NOMO-1 (cell line): ENCODE results near the gene AWAT2.

Experiments used
- DNase-seq, 2 experiments: peaks; one replicate each; lab custom pipeline; 2025; ENCODE audit not compliant: unreplicated experiment in 2 of 2; lab: John Stamatoyannopoulos, UW

AWAT2 gene, protein sequence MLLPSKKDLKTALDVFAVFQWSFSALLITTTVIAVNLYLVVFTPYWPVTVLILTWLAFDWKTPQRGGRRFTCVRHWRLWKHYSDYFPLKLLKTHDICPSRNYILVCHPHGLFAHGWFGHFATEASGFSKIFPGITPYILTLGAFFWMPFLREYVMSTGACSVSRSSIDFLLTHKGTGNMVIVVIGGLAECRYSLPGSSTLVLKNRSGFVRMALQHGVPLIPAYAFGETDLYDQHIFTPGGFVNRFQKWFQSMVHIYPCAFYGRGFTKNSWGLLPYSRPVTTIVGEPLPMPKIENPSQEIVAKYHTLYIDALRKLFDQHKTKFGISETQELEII

DNA sequence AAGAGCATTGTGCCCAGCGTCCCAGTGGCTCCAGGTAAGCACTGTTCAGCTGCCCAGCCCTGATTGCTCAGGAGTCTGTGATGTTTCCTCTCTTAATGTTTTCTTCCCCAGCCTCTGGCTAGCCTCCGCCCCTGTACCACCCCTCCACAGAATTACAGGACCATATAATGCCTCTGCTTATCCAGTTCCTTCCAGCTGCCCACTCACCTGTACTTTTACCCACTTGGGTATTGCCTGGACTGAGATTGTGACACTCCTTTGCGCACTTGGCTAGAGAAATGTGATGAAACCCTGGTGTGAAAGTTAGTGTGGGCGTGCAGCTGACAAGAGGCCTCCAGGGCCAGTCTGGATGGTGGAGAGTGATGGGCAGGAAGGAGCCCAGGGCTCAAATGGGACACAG, at the start of gene AWAT2:
Gene AWAT2, minus strand, starts transcription at position 14 of the 400 bp plus-strand sequence. Its CDS starts 6 bp downstream, at position 8.
- DNase-seq: no peak

DNA sequence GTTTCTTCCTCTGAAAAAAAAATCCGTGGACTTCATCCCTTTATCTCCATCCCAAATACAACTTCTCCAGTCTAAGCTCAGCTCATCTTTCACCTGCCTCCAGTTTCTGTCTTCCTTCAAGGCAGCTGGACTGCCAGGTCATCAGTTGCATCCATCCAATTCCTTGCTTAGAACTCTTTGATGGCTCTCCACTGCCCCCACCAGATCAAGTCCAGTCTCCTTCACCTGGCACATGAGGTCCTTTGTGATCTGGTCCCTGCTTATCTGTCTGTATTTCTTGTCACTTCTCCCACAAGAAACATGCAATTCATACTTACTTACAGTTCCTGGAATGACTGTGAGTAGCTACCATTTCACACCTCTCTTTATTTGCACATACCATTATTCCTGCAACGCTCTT, 46.3 kb upstream of the AWAT2 start:
- DNase-seq: no peak

DNA sequence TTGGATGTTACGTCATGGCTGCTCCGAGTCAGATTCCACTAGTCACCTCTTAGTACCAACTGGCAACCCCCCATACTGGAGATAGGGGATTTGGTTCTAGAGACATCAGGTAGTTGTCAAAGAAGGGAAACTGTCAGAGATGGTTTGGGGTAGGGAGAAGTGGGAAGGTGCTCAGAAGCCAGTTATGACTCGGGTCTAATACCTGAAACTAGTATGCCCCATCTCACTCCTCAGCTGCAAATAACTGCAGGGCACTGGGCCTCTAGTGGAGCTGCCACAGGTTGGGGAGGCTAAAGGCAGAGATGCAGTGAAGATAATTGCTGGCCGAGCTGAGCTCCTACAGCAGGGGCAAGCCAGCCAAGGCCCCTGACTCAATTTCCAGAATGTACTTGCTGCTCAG, 42.5 kb upstream of the AWAT2 start:
- no peak for DNase-seq

DNA sequence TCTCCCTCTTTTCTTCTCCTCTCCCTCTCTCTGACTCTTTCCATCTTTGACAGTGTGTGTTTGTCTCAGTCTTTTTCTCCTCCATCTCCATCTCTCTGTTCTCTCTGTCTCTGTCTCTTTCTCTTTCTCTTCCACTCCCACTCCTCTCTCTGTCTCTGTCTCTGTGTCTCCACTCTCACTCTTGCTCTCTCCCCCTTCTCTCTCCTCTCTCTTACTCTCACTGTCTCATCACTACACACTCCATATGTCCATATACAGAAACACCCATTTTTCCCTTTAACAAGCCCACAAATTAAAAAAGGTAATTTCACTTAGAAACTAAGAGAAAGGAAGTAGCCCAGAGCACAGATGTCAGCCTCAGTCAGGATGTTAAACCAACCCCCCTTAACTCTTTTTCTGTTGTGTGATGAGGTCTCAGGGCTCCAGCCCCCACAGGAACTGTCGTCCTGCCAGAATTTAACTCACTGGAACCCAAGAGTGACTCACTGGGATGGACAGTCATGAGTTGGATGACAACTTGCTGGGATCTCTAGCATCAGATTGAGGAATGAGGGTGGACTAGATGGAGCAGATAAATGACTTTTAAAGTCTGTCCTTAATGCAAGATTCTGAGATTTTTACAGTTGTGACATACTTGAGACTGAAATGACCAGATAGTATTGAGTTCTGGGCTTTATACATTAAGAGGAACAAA, 40.0 kb upstream of the AWAT2 start:
- DNase-seq: no peak

DNA sequence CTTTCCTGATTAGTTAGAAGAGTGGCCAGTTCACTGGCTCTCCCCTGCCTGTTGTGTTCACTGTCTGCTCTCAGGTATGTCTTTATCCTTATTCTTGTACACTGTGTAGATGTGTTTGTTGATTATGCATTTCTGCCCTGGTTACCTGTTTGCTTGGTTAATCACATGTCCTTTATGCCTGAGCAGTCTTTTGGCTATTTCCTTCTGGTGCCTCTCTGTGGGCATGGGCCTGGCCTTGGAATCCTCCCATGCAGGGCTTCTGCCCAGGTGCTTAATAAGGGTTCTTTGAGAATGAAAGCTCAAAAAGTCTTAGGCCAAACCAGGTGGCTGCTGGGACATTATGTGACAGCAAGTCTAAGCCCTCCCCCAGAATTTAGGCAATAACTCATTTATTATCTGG, 39.0 kb upstream of the AWAT2 start:
- DNase-seq: no peak

DNA sequence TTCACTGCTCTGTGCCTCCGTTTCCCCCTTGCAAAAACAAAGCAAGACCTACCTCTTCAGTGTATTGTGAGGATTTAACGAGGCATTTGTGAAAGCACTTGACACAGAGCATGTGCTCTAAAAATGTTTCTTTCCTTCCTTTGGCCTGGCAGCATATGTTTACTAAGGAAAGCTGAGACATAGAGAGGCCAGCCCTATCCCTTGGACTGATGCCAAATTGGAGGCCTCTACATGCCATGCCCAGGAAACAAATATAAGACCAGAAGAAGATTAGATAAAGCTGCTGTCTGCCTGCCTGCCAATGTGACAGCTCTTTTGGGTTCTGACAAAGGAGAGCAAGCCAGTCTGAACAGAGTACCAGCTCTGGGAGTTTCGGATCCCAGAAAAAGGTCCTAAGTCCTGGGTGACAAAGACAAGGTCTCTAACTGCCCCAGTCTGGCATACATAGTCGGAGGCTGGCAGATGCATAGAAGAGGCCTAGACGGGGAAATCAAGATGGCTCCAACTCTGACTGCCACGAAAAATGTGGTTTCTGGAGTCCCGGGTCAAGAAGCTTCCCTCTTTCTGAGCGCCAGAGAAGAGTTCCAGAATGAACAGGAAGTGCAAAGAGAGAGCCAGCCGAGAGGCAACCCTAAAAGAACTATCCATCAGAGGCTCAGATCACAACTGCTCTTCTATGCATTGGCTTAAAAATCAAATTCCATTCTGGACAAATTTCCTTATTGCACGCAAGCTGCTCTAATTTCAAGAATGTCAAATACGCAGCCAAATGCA, 38.3 kb upstream of the AWAT2 start:
- no peak for DNase-seq

DNA sequence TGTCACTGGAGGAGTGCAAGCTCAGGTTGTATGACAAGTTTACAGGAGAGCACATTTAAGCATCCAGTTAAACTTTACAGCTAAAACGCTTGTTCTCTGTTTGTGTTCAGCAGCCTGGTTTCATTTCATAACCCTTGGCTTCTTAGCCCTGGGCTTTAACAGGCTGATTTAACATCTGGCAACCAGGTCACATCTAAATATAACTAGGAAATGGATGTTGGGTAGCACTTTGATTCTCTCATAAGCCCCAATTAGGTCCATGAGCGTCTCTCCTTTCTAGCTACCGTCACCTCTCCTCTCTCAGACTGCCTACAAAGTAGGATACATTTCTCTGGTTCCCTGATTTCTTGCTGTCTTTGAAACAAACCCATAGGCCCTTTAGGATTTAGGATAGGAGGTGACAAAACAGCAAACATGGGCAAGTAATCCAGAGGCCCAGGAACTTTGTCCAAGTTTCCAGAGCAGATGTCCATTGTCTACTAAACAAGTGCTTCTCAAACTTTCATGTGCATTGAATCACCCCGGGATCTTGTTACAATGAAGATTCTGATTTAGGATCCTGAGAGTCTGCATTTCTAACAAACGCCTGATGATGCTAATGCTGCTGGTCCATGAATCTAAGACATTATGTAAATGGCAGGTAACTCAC, 35.0 kb upstream of the AWAT2 start:
- no peak for DNase-seq

DNA sequence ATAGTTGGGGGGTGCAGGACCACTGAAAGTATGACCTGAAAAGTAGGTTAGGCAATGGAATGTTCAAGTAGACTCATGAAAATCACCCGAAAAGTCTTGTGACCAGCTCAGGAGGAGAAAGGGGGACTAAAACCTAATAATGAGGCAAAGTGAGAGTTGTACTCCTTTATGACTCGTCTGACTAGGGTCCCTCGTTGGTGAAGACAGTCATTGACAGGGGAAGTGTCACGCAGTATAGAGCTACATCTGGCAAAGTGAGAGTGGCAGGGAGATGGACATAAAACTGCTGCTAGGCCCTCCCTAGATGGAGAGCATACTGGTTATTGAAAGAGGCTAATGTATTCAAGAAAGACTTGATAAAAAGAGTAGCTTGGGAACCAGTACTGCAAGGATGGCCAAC, 33.0 kb upstream of the AWAT2 start:
- DNase-seq: no peak

DNA sequence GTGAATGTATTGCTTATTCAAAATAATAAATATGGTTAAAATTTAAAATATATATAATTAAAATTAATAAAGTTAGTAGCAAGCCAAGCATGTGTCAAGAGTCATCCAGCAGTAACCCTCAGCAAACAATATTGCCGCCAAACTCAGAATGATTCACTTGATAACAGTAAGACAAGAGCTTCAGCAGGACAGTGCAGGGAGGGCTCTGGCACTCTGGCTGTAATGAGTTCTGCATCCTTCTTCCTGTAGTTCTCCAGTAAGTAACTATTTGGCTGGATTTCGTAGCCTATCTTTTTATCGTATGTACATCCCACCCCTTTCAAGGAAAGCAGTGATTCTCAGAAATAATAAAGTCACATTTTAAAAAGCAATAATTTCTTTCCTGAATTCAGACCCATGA, 30.1 kb upstream of the AWAT2 start:
- no peak for DNase-seq

DNA sequence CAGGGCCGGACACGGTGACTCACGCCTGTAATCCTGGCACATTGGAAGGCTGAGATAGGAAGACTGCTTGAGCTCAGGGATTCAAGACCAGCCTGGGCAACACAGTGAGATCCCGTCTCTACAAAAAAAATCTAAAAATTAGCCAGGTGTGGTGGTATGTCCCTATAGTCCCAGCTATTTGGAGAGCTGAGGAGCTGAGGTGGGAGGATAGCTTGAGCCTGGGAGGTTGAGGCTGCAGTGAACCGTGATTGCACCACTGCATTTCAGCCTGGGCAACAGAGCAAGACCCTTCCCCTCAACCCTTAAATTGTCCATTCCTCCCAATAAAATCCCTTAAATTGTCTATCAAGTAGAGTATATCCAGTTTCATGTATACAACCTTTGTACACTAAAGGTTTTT, 29.6 kb upstream of the AWAT2 start:
- DNase-seq: no peak

DNA sequence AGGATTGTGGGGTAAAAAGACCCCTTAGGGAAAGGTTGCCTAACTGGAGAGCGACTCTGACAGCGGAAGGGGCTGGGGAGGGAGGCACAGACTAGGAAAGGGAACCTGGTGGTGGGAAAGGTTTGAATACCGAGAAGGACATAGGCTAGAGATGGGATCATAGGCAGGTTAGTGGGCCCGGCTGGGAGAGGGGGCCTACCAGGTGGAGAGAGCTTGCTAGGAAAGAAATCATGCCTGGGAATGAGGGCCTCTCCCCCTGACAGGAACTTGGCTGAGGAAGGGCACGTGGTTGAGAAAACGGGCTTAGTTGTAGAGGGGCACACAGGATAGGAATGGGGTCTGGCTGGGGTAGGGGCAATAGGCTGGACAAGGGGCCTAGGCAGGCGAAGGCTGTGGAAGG, 16.9 kb upstream of the AWAT2 start:
- no peak for DNase-seq

DNA sequence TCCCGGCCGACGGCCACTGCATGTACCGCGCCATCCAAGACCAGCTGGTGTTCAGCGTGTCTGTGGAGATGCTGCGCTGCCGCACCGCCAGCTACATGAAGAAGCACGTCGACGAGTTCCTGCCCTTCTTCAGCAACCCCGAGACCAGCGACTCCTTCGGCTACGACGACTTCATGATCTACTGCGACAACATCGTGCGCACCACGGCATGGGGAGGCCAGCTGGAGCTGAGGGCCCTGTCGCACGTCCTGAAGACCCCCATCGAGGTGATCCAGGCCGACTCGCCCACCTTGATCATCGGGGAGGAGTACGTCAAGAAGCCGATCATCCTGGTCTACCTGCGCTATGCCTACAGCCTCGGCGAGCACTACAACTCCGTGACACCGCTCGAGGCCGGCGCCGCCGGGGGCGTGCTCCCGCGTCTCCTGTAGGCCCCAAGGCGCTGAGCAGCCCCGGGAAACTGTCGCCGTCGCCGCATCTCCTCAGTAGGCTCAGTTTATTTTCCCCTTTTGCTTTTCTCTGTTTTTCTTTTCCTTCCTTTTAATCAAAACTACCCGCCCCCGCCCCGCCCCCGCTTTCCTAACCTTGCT, 13.3 kb upstream of the AWAT2 start:
- no peak for DNase-seq

DNA sequence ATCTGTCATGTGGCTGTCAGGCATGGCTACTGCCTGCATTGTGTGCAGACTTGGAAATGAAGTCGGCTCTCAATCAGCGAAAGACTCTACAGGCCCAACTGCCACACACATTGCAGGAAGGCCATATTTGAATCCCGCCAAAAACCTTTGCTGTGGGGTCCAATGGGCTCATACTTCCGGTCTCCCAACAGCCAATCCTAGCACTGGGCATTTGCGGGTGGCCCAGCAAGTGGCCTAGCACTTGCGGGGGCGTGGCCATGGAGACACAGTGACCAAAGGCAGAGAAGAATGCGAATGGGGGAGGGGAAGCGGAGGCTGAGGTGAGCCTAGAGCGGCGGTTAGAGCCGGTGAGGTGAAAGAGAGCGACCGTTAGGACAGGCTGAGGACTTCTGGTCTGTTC, 12.3 kb upstream of the AWAT2 start, which contains the start of gene OTUD6A:
Gene OTUD6A, plus strand, starts transcription at position 382 of the 400 bp plus-strand sequence. CDS start 68 bp downstream, outside the sequence.
- no peak for DNase-seq

DNA sequence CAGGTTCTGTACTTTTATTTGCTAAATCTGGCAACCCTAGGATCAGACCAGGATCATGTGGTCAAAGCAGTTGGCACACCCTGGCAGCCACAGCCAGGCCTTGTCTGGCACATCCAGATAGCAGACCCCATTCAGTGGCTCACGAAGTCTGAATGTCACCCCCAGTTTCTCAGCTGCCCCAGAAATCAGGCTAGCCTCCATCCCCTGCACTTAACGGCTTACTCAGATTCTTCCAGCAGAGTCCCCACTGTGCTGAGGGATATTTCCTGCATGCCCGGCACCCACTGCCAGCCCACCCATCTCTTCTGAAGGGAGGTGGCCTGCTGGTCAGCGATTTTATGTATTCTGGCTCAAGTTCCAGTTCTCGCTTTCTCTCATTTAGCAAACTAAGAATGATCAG, 4.7 kb upstream of the AWAT2 start:
- DNase-seq: no peak

DNA sequence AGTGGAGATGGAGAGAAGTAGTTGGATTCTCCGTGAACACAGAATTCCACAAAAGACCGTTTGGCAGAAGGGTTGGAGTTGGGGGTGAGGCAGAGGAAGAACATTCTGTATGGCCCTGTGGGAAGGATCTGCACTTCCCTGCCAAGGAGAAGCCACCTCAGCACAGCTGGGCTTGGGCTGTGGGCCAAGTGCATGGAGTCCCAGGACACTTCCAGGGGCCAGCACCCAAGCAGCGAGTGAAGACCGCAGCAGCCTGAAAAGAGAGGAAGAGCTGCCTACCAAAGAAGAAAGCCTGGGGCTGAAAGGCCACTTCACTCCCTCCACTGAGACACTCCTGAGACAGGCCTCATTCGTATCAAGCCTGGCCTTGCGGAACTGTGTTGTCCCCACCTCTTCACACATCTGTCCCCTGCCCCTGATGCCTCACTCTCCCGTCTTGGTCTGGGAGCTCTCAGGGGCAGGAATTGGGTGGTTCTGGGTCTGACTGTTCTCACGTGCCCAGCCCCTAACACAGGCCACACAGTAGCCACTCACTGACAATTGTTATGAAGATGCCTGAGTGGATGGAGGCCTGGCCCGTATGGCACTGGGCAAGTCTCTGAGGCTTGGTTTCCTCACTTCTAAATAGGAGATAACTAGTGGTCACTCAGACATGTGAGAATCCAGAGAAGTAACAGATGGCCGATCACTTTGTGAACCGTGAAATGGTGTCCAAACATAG, 3.3 kb upstream of the AWAT2 start:
- no peak for DNase-seq

DNA sequence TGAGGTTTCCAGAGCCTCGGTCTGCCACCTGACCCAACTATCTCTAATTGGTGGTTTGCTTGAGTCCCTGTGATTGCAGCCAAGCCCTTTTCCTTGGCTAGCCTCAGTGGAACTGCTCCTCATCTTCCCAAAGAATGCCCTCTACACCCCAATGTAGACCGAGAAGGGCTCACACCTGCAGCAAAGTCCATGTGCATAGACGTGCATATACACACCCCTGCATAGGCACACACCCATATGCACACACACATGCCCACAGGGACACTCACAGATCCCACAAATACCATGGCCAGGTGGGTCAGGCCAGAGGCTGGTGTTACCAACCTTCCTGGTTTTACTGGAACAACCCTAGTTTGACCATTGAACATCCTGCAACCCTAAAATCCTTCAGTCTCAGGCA, 332 bp downstream of the AWAT2 start:
- DNase-seq: no peak

DNA sequence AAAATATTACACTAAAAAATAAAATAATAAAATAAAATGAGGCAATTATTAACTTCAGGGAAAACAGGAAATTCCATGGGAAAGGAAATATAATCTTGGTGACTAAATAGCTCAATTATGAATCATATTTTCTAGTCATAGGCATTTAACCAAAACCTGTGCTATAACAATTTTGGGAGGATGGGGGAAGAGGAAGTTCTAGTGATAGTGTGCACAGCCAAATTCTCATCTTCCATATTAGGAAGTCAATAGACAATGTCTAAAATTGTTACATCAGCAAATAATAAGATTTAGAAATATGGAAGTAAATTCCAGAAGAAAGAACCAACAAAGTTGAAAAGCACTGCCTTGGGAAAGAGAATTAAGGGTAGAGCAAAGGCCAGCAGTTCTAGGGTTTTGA, 2.8 kb downstream of the AWAT2 start:
- no peak for DNase-seq

DNA sequence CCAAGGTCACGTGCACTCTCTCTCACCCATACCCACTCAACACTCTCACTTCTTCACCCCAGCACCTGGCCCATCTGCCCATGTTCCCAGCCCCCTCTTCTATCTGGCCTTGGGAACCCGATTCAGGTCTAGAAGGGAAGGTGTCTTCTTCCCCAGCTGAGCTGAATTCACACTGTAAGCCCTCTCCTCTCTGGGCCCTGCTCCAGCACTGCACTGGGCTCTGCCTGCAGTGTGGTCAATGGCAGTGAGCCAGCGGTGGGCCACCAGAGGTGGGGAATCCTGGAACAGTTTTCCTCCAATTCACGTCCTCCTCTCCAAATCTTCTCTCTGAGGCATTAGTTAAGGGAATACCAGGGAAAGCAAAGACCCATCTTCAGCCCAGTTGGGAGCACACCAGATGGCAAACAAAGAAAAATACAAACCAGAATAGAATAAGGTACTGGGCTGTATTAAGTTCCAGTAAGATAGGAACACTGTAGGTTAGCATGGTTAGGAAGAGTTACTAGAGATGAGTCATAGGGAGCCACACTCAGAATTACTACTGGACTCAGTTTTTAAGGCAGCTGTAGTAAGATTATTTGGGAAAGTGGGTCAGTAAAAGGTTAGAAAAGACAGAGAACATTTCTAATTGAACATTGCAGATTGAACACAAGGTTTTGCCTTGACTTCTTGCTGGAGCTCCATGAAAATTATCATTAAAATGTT, 5.0 kb downstream of the AWAT2 start:
- DNase-seq: no peak

DNA sequence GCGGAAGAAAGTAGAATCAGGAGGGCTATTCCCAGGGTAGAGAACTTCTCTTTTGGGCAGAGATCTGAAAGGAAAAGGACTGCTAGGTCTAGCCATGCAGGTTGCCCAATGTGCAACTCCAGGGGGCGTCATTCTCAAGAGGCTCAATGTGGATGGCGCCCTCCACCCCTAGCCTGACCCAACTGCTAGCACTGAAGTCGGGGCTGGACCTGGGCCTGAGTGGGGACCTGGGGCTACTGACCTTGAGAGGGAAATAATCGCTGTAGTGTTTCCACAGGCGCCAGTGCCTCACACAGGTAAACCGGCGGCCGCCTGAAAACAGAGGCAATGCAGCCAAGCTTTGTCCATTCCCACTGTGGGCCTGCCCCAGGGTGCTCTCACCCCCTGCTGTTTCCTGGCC, 6.1 kb downstream of the AWAT2 start:
- no peak for DNase-seq
